Measurements from ENCODE around the gene FAM110C. TPM values are rescaled to one million over a fixed set of nuclear protein-coding genes. Genes with fewer than 3 reads are reported as not detected.
A peak's percentile ranks its signal among the peaks of the same experiment; 100 is the strongest.
"Not testable (repeated sequence)": the region's sequence is repeated elsewhere in the genome, so short reads cannot be mapped to it uniquely, and the experiment has no call there.

Gene FAM110C
- polyA plus RNA-seq, 12 donors, result 0.69 to 3.6 (median 1.7) TPM; not detected in 1

DNA sequence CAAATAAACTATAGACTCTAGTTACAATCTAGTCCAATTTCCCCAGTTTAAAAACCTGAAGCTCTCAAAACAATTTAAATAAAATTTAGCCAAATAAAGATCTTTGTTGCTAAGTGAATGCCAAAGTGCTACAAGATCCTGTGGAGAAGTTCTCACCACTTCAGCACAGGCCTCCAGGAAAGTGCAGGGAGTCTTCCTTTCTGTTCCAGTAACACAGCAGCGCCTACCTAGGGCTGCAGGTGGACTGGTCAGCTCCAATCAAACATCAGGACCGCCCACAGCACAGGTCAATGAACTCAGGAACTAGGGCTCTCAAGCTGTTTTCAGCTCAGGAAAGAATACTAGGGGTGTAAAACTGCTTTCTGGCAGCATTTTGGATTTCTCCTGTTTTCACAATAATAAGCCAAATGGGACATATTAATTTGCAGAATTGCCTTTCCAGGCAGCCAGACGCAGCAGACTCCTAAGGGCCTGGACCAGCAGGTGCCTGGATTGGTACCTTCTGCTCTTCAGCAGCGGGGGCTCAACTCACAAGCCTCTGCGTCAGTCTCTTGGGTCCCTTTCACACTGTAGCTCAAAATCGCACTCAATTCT lies 1.5 kb downstream of the FAM110C start:
- DNase-seq, result no peak

DNA sequence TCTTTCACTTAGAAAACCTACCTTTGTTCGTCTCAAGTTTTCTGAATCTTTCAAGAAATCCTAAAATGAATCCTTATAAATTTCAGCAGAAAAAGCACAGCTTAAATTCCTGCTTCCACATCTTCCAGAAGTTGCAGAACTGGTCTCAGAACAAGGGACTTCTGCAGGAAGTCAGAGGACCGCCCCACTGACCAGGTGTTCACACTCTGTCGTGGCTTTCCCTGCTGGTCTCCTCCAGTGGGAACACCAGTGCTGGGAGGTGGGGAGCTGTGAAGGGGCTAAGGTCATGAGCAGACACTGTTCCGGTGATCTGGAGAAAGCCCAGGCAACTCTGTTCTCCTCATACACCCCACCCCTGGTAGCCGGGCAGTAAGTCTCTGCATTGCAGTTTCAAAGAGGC lies 3.5 kb downstream of the FAM110C start:
- DNase-seq, result no peak

DNA sequence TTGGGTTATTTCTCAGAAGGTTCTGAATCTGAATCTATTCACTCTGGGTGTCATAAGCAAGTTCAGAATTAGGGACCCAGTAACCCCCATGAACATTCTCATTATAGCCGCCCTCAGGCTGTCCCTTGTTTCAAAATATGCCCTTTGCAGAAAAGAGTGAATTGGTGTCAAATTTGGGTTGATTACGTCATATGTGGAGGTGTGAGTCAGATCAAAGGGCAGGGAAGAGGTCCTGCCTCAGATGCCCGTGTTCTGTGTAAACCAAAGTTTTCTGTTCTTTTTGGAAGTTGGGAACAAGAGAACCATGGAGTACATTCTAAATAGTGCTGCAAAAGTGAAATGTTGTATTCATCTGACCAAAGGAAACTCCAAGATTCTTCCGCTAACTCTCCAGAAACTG lies 5.8 kb downstream of the FAM110C start:
- DNase-seq, result no peak

DNA sequence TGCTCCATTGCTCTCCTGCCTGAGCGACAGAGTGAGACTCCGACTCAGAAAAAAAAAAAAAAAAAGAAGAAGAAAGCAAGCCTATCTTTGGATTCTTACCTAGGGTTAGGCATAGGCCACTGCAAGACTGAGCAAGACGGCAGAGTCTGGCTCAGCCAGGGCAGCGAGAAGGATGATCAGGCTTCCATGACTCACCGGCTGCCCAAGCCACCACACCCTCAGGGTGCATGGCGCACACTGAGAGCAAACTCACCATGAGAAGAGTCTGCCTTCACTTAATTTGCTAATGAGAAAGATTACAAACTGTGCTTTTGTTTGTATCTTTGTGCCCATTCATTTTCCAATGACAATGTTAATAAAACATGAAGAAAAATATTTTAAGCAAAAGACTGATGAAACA lies 8.2 kb downstream of the FAM110C start:
- DNase-seq, result no peak

DNA sequence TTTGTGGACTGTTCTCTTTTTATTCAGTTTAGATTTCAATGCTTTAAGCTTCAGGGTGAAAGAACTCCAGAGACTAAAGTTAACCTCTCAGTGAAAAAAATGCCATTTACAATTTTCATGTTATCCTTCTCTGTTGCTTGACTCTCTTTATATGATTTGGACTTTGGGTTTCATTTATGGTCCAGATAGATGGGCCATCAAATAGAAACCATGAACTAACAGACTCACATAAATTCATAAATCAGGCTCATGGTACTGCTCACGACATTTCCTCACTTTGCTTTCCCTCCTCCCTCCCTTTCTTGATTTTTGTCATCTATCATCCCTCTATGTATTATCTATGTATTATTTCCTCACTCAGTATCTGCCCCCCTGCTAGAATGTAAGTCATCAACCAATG lies 10.0 kb downstream of the FAM110C start:
- no peak for DNase-seq

DNA sequence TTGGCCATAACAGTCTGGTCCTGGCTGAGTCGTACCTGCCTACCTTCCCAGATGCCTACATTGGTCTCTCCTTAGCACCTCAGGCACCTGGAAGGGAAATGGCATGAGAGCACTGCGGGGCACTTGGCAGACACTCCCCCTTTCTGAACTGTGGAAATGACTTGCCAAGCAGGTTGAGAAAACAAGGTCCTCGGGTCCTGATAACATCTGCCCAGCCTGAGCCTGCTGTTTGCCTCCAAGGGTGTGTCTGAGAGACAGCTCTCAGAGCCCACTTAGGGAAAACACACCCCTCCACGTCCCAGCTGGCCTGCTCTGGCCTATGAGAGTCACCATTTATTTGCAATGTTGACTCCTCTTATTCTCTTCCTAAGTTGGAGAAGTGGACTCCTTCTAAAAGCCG lies 10.5 kb downstream of the FAM110C start:
- no peak for DNase-seq

DNA sequence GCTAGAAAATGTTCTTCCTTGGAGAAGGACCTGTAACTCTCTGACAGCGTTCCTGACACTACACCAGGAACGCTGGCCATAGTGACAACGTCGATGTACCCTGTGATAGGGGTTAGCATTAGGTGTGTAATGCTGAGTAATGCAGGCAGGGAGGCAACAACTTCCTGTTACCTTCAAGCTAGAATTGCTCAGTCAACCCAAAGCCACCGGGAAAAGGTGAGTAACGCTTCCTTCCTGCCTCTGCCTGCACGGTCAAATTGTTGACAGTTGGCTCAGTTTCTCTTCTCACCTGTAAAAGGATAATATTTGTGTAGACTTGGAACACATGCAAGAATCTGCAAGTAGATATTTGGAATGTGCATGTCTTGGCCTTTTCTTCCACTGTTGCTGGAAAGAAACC lies 12.7 kb downstream of the FAM110C start:
- DNase-seq, result no peak

DNA sequence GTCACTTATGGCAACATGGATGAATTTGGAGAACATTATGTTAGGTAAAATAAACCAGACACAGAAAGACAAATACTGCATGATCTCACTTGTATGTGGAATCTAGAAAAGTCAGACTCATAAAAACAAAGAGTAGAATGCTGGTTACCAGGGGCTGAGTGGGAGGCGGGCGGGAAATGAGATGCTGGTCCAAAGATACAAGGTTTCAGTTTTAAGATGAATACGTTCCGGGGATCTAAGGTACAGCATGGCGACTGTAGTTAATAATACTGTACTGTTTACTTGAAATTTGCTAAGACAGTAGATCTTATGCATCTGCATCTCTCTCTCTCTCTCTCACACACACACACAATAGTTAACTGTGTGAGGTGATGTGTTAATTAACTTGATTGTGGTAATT lies 14.2 kb downstream of the FAM110C start:
- DNase-seq, result no peak

DNA sequence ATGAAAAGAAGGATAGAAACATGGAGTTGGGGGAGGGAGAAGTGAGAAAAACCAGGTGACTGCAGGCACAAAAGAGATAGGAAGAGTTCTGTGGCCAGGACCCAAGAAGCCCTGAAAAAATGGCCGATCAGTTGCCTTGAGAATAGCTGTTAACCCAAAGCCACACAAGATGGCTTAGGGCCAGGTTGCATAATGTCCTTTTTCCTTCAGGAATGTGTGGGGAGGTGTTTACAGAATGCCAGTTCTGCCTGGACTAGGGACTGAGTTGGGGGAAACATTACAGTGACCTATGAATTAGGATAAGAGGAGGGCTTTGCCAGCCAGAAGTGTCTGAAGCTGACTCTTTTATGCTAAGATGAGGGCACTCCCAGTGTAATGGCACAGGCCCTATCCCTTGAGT lies 17.1 kb downstream of the FAM110C start:
- DNase-seq, result no peak

DNA sequence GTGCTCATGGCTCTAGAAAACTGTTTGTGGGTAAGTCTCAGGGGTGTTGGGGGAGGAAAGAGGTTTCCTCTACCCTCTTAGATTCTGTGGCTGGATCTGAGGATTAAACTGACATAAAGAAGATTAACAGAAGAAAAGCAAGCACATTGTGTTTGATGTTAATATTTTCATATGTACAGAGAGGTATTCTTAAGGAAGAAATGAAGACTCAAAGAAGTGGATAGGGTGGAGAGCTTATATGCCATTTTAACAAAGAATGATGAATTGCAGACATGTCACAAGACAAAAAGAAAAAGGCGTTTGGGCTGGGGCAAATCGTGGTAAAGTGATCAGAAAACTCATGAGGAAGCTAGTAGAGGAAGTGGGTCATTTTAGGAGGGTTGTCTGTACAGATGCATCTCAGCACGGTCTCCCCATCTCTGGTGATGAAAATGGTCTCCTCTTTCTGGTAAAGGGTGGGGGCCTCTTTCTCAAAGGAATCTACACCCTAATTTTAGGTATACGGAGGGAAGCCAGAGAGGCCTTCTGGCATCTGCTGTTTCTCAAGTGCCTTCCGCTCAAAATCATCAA lies 17.8 kb downstream of the FAM110C start:
- no peak for DNase-seq

DNA sequence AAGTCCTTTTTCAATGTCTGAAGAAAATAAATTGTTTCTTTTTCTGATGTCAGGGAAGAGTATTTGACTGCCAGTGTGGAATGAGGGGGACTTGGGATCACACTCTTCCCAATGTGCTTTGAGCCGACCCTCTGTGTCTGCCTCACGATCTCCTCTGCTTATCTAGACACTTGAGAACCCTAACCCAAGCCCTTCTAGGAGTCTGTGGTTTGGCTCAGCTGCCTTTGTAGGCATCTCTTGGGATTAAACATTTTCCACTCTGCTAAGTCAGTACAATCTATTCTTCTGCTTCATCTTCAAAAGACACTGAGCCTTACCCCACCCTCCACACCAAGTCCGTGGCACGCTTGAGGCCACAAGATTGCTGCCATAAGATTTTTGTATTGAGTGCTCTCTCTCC lies 19.4 kb downstream of the FAM110C start:
- DNase-seq, result no peak

DNA sequence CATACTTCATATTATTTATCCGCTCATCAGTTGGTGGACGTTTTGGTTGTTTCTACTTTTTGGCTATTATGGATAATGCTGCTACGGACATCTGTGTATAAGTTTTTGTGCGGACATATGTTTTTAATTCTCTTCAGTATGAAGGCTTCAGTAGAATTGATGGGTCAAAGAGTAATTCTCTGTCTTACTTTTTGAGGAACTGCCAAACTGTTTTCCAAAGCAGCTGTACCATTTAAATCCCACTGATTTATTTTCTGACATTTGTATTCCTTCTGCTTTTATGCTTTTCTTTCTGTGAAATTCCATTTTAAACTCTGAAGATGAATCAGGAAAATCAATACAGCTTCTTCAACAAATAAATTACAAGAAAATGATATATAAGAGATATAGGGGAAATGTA lies 20.8 kb downstream of the FAM110C start:
- no peak for DNase-seq

DNA sequence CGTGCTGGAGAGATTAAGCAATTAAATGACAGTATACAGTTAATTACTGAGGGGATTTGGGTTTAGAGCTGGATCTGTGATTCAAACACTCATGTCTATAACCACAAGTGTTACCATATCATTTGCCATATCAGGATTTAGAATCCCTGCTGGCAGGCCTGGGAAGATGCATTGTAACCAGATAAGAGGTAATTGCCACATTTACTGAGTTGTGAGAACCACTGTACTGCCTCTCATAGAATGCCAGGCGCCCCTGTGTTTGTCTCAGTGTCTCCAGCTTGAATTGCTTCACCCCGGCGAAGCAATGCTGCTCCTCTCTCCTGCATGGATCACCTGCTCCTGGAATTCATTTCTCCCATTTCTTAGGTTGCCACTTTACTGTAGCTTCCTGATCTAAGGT lies 21.7 kb downstream of the FAM110C start:
- DNase-seq, result not testable (repeated sequence)

DNA sequence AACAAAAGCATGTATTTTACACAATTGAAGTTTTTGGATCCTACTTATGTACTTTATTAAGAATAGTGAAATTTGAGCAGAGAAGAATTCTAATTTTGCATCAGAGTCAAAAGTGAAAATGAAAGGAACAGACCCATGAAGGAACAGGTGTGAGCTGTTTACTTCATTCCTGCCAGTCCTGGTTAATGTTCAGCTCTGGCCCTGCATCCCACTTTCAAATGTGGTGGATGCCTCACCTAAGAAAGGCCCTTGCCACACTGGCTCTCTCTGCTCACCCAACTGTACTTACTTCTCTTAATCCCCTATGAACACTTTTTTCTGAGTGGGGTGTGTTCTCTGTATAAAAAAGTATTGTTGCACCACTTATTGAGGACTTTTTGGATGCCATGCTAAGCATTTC lies 22.2 kb downstream of the FAM110C start:
- no peak for DNase-seq

DNA sequence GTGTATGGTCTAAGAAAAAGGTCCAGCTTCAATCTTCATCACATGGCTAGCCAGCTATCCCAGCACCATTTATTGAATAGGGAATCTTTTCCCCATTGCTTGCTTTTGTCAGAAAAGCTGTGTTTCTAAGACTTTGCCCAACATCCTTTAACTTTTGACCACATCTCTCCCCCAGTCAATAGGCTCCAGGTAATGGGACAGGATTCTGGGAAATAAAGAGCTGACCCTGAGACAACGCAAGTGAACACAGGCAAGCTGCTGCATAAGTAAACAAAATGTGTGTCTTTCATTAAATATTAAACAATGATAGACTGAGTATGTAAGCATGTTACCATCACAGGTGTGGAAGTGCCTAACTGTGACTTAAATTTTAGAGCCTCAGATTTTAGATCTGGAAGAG lies 23.0 kb downstream of the FAM110C start:
- DNase-seq, result no peak

DNA sequence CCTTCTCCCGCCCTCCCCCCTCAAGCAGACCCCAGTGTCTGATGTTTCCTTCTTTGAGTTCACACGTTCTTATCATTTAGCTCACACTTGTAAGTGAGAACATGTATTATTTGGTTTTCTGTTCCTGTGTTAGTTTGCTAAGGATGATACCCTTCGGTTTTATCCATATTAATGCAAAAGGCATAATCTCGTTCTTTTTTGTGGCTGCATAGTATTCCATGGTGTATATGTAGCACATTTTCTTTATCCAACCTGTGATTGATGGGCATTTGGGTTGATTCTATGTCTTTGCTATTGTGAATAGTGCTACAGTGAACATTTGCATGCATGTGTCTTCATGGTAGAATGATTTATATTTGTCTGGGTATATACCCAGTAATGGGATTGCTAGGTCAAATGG lies 24.1 kb downstream of the FAM110C start:
- not testable (repeated sequence) for DNase-seq

DNA sequence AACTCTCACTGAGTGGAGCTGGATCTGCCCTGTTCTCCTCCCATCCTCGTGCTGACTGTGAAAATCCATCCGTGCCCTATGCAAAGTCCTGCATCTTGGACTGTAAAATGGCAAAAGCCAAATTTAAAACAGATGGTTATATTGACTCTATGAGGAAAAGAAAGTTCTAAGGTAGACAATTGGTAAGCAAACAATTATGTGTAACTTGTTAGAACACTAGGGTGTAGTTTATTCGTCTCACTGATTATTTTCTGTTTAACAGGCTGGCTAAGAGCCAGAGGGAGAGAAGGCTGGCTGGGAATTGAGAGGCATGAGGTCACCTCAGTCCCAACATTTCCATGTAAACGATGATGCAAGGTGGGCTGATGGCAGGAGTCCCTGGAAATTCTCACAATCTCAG lies 26.0 kb downstream of the FAM110C start:
- DNase-seq, result not testable (repeated sequence)

DNA sequence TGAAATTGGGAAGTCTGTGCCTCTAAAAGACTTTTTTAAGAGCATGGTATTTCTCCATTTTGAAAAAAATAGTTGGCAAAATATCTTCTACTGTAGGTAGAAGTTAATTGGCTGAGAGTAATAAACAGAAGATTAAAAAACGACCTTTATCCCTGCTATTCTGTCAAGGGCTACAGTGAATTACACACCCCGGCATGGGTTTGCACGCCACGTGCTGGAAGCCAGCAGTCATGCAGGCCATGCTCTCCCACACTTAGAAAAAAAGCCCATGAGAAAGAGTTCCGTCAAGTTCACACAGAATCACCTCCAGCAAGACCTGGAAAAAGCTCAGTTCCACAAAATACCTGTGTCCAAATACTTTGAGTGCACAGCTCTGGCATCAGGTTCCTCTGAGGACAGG lies 26.8 kb downstream of the FAM110C start:
- DNase-seq, result no peak

DNA sequence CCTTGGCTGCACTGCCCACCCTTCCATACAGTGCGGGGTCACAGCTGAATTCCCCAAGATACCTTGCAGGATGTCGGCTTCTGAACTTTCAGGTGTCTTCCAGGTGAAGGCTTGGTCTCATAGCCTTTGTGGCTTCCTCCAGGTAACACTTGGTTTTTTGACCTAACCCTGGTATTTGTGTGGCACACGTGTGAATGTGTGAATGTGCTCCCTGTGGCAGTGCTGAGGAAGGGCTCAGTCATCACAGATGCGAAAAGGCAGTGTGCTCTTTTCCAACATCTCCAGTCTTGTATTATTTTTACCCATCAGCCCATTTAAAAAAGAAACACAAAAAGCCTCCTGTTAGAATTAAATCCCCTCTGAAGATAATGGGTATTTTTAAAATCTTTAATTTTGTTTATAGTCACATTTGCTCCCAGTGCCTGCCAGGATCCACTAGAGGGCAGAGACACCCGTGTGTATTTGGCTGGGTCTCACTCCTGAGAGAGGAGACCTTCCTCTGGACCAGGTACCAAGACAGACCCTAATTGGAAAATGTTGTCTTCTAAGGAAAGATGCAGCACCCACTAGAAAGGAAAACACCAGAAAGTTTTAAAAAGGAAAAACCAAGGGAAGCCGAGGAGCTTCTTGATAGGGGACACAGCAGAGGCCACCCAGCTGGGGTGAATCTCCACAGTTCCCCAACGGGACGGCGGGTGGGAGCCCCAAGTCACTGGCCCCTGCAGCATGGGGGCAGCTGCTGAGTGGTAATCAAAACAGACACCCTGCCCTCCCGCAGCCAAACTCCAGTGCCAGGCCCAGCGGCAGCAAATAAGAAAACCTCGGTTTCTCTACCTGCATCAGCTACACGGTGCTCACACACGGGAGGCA lies 27.7 kb downstream of the FAM110C start:
- DNase-seq, result no peak

DNA sequence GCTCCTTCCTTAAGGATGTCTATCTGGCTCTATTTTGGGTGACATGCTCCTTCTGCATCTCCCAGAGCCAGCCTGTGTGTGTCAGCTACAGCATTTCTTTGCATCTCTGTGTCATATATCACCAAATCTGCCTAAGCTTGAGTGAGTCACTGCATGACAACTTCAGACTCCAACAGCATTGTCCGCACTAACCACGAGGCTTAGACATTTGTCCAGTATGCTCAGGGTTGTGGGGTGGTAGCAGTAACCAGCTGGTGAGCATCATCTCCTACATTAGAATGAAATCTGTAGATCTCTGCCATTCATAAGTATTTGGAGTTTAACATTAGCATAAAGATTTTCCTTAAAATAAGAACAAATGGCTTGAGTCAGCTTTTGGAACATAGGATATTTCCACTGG lies 30.4 kb downstream of the FAM110C start:
- not testable (repeated sequence) for DNase-seq

DNA sequence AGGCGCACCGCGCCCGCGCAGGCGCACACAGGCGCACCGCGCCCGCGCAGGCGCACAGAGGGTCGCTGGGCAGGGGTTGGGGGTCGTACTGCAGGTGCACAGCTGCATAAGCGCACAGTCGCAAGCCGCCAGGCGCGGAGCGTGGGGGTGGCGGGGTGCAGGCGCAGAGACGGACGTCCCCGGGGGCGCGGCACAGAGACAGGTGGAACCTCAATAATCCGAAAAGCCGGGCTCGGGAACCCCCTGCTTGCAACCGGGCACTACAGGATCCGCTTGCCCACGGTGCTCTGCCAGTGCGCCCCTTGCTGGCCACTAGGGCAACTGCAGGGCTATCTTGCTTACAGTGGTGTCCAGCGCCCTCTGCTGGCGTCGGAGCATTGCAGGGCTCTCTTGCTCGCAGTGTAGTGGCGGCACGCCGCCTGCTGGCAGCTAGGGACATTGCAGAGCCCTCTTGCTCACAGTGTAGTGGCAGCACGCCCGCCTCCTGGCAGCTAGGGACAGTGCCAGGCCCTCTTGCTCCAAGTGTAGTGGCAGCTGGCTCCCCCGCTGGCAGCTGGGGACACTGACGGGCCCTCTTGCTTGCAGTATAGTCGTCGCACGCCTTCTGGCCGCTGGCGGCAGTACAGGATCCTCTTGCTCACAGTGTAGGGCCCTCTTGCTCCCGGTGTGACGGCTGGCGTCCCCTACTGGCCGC lies 34.9 kb downstream of the FAM110C start:
- DNase-seq, result no peak

DNA sequence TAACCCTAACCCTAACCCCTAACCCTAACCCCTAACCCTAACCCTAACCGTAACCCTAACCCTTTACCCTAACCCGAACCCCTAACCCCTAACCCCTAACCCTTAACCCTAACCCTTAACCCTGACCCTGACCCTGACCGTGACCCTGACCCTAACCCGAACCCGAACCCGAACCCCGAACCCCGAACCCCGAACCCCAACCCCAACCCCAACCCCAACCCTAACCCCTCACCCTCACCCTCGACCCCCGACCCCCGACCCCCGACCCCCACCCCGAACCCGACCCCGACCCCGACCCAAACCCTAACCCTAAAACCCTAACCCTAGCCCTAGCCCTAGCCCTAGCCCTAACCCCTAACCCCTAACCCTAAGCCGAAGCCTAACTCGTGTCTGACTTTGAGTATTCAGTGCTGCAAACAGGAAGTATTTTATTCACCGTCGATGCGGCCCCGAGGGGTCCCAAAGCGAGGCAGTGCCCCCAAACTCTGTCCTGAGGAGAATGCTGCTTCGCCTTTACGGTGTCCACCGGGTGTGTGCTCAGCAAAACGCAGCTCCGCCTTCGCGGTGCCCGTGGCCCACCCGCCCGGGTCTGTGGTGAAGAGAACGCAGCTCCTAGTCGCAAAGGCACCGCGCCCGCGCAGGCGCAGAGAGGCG lies 36.0 kb downstream of the FAM110C start:
- DNase-seq, result peak; percentile 32
